DMS153 (cell line): ENCODE results near the gene CNTNAP2.
"Not testable (repeated sequence)": the region's sequence is repeated elsewhere in the genome, so short reads cannot be mapped to it uniquely, and the experiment has no call there.

Experiments used
- DNase-seq: peaks from one replicate; lab custom pipeline; 2025; lab: John Stamatoyannopoulos, UW

CNTNAP2 gene

GRCh38 chr7:147765301-147765700 lies 1648.7 kb downstream of the CNTNAP2 start:
- no peak for DNase-seq

GRCh38 chr7:147771344-147771743 lies 1654.7 kb downstream of the CNTNAP2 start:
- DNase-seq: no peak

- DNase-seq: no peak
Observed at GRCh38 chr7:147774461-147774860, 1657.9 kb downstream of the CNTNAP2 start.

- DNase-seq: peak; percentile 97
Observed at GRCh38 chr7:147775516-147776284, 1659.1 kb downstream of the CNTNAP2 start.

GRCh38 chr7:147777309-147777708 lies 1660.7 kb downstream of the CNTNAP2 start:
- DNase-seq: no peak

GRCh38 chr7:147779949-147780348 lies 1663.3 kb downstream of the CNTNAP2 start:
- DNase-seq: no peak

GRCh38 chr7:147796581-147796980 lies 1680.0 kb downstream of the CNTNAP2 start:
- DNase-seq: no peak

GRCh38 chr7:147798001-147798400 lies 1681.4 kb downstream of the CNTNAP2 start:
- no peak for DNase-seq

GRCh38 chr7:147801762-147802161 lies 1685.2 kb downstream of the CNTNAP2 start:
- DNase-seq: not testable (repeated sequence)

GRCh38 chr7:147803151-147803550 lies 1686.5 kb downstream of the CNTNAP2 start:
- no peak for DNase-seq

- peak; percentile 66 for DNase-seq
Observed at GRCh38 chr7:147803606-147804005, 1687.0 kb downstream of the CNTNAP2 start.

- DNase-seq: no peak
Observed at GRCh38 chr7:147804032-147804431, 1687.4 kb downstream of the CNTNAP2 start.

GRCh38 chr7:147805996-147806576 lies 1689.5 kb downstream of the CNTNAP2 start:
- no peak for DNase-seq

GRCh38 chr7:147809786-147810185 lies 1693.2 kb downstream of the CNTNAP2 start:
- peak; percentile 15 for DNase-seq

- DNase-seq: no peak
Observed at GRCh38 chr7:147810269-147810668, 1693.7 kb downstream of the CNTNAP2 start.

- DNase-seq: no peak
Observed at GRCh38 chr7:147811923-147812322, 1695.3 kb downstream of the CNTNAP2 start.

GRCh38 chr7:147813316-147813715 lies 1696.7 kb downstream of the CNTNAP2 start:
- DNase-seq: no peak

- no peak for DNase-seq
Observed at GRCh38 chr7:147818317-147818716, 1701.7 kb downstream of the CNTNAP2 start.

- no peak for DNase-seq
Observed at GRCh38 chr7:147824671-147825070, 1708.1 kb downstream of the CNTNAP2 start.

- DNase-seq: no peak
Observed at GRCh38 chr7:147829016-147829415, 1712.4 kb downstream of the CNTNAP2 start.

GRCh38 chr7:147833557-147833956 lies 1717.0 kb downstream of the CNTNAP2 start:
- no peak for DNase-seq

- DNase-seq: no peak
Observed at GRCh38 chr7:147833970-147834369, 1717.4 kb downstream of the CNTNAP2 start.

- DNase-seq: no peak
Observed at GRCh38 chr7:147852833-147853232, 1736.2 kb downstream of the CNTNAP2 start.
